ENCODE results near the gene TUBA4A.
"Not testable (repeated sequence)": the region's sequence is repeated elsewhere in the genome, so short reads cannot be mapped to it uniquely, and the experiment has no call there.

The TUBA4A gene

GRCh38 chr2:219268294-219268693 lies 14.6 kb upstream of the TUBA4A start:
- DNase-seq (ENCODE audit: low read depth in 2 of 2): no peak

GRCh38 chr2:219266886-219267285 lies 13.2 kb upstream of the TUBA4A start:
- DNase-seq (ENCODE audit: low read depth in 2 of 2): no peak

DNA sequence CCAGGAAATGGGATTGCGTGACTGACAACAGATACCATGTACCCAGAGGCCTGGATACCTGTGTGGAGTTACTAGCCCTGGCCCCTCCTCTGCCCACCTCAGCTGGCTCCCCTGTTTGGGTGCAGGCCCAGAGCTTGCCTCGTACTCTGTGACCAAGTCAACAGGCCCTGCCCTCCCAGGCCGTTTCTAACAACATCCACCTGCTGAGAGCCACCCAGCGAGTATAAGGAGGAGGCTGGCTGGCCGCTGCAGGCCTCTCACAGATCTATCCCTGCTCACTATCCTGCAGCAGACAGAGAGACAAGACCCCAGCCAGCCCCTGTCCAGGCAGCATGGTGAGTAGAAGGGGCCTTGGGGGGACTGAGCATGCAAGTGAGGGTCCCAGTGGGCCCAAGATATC lies 12.5 kb upstream of the TUBA4A start:
- DNase-seq (ENCODE audit: low read depth in 2 of 2): no peak

- no peak for DNase-seq (ENCODE audit: low read depth in 2 of 2)
Measured at GRCh38 chr2:219261024-219261855, 7.5 kb upstream of the TUBA4A start.

GRCh38 chr2:219258942-219259341 lies 5.2 kb upstream of the TUBA4A start:
- DNase-seq (ENCODE audit: low read depth in 2 of 2): not testable (repeated sequence)

DNA sequence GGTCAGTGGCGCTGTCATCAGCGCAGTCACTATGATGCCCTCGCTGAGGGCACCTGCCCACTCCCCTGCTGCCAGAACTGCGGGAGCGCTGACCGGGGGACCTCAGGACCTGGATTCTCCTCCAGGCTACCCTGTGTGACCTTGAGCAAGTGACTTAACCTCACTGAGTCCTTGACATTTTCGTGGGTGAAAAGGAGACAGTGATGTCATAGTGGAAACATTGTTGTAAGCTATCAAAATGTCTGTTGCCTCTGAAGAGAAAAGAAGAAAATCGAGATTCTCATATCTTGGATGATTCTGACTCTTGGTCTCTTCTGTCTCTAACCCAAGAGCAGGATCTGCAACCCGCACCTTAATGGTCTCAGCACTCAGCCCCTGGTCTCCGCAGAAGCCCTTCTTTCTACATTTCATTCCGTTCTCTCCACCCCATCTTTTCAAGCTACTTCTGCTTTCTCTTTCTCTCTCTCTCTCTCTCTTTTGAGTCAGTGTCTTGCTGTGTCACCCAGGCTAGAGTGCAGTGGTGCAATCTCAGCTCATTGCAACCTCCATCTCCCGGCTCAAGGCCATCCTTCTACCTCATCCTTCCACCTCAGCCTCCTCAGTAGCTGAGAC lies 978 bp upstream of the TUBA4A start:
- peak in 1 of 2 donors; percentile 22 for DNase-seq (ENCODE audit: low read depth in 2 of 2)

GRCh38 chr2:219252900-219253752 lies 592 bp downstream of the TUBA4A start, which contains the start of gene TUBA4B:
Gene TUBA4B (plus strand): TSS chr2:219253243. CDS start chr2:219253408, 165 bp downstream.
- peak in 1 of 2 donors; percentile 30 for DNase-seq (ENCODE audit: low read depth in 2 of 2)

DNA sequence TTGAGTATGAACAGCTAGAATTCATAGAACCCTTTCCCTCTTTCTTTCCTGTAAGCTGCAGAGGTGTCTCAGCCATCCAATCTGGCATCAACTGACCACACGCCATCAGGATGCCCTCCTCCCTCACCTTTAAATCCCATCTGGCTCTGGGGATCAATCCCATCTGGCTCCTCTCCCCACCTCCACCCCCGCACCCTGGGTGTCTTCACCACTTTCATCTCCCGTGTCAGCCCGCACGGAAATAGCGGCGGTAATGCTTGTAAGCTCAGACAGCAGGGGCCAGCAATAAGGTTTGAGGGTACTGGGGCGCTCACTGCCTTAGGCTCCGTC lies 1.2 kb downstream of the TUBA4A start:
- peak in 1 of 2 donors; percentile 33 for DNase-seq (ENCODE audit: low read depth in 2 of 2)

- DNase-seq (ENCODE audit: low read depth in 2 of 2): no peak
Measured at GRCh38 chr2:219252084-219252483, 1.6 kb downstream of the TUBA4A start.

DNA sequence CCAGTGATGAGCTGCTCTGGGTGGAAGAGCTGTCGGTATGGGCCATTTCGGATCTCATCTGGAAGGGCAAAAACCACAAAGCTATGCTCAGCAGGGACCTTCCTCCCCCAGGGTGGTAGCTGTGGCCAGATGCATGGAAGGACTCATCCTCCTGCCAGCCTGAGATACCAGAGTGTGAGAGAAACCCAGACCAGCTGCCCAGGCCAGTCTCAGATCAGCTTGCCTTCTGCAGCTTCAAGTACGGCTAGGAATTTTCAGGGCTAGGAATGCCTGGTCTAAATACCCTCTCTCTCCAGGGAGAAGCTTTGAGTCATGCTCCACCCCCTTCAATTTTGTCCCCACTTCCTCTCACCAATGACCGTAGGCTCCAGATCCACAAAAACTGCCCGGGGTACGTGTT lies 2.1 kb downstream of the TUBA4A start:
- DNase-seq (ENCODE audit: low read depth in 2 of 2): no peak

- DNase-seq (ENCODE audit: low read depth in 2 of 2): no peak
Measured at GRCh38 chr2:219250049-219250781, 3.5 kb downstream of the TUBA4A start.

DNA sequence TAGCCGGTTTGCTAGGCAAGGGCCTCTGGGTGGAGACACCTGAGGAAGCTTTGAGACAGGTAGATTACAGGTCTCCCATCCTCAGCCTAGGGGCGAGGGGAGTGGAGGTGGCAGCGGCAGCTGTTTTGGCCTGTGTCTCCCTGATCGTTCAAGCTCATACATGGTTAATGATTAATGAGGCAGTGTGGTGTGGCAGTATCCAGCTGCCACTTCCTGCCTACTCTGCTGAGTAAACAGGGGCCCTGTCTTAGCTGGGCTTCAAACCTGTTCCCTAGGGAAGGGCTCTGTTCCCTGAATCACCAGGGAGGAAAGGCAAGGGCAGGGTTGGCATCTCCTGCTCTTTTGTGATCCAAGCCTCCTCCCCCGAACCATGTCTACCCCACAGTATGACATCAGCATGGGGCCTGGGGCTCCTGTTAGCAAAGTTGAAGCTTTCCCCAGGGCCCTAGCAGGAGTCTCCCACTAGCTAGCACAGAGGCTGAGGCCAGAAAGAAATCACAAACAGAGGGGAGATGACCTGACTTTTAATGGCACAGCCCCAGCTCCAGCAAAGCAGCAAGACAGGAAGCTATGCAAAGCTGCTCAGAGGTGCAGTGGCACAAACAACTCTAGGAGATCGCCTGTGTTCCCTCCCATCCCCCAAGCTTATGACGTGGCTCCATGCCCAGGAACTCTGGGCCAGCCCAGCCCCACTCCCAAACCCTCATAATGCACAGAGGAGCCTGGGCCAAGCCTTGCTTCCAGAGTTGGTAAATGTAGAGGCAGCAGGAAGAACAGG lies 4.3 kb downstream of the TUBA4A start:
- peak in 1 of 2 donors; percentile 8 for DNase-seq (ENCODE audit: low read depth in 2 of 2)

- no peak for DNase-seq (ENCODE audit: low read depth in 2 of 2)
Measured at GRCh38 chr2:219248845-219249202, 4.9 kb downstream of the TUBA4A start.

DNA sequence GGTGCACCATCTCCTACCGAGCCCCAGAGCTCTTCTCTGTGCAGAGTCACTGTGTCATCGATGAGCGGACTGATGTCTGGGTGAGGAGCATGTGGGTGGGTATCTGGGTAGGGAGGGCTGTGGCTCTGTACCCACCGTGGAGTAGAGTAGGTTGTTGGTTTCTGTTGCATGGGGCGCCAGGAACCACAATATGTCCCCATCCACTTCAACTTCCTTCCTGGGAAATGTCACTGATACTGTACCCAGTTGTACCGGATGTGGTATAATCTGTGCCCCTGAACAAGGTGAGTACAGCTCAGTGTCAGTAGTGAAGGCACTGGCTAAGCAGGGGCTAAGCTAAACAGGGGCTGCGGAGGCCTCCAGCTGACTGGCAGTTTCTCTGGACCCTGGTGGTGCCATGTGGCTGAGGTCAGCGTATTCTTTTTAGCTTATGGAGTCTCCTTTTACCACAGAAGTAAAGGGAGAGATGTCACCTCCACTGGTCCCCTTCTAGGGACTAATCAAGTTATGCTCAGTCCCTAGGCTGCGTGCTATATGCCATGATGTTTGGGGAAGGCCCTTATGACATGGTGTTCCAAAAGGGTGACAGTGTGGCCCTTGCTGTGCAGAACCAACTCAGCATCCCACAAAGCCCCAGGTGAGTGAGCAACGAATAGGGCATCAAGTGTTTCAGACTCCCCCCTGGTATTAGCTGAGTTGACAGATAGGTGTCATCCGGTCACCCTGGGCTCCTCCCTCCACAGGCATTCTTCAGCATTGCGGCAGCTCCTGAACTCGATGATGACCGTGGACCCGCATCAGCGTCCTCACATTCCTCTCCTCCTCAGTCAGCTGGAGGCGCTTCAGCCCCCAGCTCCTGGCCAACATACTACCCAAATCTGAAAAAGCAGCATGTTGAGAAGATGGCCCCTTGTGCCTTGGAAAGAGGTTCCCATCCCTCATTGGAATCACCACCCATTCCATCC lies 5.8 kb downstream of the TUBA4A start:
- DNase-seq (ENCODE audit: low read depth in 2 of 2): peak; percentile 33 to 57

DNA sequence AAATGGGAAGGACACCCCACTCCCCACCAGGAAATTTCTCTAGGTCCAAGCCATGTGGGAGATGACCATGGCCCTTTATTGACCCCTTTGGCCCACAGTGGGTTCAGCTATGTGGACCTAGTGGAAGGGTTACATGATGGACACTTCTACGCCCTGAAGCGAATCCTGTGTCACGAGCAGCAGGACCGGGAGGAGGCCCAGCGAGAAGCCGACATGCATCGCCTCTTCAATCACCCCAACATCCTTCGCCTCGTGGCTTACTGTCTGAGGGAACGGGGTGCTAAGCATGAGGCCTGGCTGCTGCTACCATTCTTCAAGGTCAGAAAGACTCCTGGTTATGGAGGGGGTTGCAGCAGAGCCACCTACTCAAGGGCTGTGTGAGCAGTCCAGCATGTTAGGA lies 7.2 kb downstream of the TUBA4A start:
- no peak for DNase-seq (ENCODE audit: low read depth in 2 of 2)

DNA sequence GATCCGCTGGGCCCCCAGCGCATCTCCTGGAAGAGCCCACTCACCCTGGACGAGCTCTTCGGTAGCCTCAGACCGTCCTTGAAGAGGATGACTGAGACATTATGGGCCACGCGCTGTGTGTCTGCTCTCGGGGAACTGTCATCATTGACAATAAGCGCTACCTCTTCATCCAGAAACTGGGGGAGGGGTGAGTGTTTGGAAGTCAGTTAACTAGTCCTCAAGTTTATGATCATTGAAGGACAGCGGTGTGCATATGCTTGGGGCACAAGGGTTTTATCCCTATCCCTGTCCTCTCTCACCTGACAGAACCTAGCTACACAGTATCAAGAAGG lies 7.9 kb downstream of the TUBA4A start:
- no peak for DNase-seq (ENCODE audit: low read depth in 2 of 2)

DNA sequence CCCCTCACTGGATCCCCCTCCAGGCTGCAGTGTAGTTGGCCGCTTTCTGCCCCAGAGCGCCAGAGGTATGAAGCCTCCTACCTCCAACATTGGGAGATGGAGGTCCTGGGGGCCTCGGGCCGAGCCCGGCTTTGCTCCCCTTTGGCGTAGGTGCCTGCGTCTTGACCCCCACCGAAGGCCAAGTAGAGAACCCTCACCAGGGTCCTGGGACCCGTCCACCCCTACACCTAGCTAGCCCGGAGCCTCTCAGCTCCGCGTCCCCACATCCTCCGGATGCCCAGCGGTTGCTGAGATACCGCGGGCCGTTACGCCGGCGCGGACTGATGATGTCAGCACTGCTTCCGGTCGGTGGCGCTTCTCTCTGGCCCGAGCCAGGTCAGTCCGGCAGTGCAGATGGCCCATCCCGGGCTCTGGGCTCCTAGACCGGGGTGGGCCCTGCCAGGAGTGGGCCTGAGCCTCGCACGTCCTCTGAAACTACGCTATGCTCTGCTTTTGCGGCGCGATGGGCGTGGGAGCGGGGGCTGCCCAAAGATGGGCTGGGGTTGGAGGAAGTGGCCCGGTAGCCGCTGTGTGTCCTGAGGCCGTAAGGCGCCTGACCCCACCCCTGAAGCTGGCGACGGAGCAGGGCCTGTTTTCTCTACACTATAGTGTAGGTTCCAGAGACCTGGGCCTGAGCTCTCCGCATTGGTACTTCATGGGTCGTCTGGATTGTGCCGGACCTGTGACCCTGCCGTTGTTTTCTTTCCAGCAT lies 8.4 kb downstream of the TUBA4A start, which contains the start of the genes GLB1L and STK16:
Gene GLB1L (minus strand): TSS at position 297 of the 751 bp plus-strand sequence. CDS start 1,871 bp downstream, outside the sequence.
Gene STK16 (plus strand): TSS at position 332 of the 751 bp plus-strand sequence. CDS start 521 bp downstream, outside the sequence.
- peak; percentile 78 to 86 for DNase-seq (ENCODE audit: low read depth in 2 of 2)

GRCh38 chr2:219244789-219245147 lies 8.9 kb downstream of the TUBA4A start:
- DNase-seq (ENCODE audit: low read depth in 2 of 2): no peak

DNA sequence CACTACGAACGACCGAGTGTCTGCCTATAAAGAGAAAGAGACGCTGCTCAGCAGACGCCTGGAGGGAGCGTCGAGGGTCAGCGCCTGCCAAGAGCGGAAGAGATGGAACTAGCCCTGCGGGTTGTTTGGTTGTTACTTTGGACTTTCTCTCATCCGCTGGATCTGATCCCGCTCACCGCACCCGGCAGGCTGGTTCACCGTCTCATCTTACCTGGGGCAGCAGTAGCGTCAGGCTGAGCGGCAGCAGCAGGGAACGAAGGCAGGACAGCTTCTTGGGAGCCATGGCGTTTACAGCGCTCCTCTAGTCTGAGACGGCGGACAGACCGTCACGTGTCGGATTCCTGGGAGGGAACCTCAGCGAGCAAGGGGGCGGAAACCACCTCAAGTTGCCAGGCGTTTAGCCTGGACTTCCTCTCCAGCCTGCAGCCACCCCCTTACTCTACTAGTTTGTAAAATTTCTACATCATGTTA lies 10.4 kb downstream of the TUBA4A start:
- DNase-seq (ENCODE audit: low read depth in 2 of 2): no peak
